ENCODE measurements around the gene KIF21B. TPM values are rescaled to one million over a fixed set of nuclear protein-coding genes. Genes with fewer than 3 reads are reported as not detected.

Gene KIF21B
- total and polyA plus RNA-seq, 2 of the 8 experiments (the other 6 are each of a cell fraction or from before 2014, with no cell fraction given) = 10.8 to 26.5 TPM

DNA sequence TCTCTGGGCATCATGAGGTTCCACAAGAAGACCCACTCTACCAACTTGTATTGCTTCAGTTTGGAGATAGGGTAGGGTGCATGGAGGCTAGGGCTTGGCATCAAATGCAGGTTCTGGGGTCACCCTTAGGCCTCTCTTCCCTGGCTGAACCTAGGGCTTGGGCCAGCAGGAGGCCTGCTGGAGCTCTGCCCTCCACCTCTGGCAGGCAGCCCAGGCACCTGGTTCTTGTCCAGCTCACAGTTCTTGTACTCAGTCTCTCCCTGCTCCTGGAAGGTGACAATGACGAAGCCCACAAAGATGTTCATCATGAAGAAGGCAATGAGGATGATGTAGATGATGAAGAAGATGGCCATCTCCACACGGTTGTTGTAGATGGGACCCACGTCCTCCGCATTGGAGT lies 37.5 kb upstream of the KIF21B start:
- Histone ChIP-seq H3K4me2 (ENCODE audit: insufficient read depth in 1 of 2, low read depth in 2 of 2, low read length in 2 of 2) (no peak overlapping the region), H4K5ac (ENCODE audit: insufficient read length, low read depth, low read length) (no peak overlapping the region), H3K9me3 (ENCODE audit: insufficient read depth in 2 of 2, low read depth in 1 of 2, low read length in 1 of 2) (no peaks in the 10 kb centered on the region), H3K36me3 (ENCODE audit: control insufficient read depth in 2 of 4, insufficient read depth in 4 of 4, low read length in 3 of 4) (no peaks in the 10 kb centered on the region), H2BK15ac (ENCODE audit: low read length) (0 out of 2 replicates have a peak overlapping the region, but pooled peaks have one; percentile 66), H3K14ac (ENCODE audit: insufficient read length) (no peak overlapping the region), H3K23ac (ENCODE audit: insufficient read length) (no peak overlapping the region), H4K8ac (ENCODE audit: extremely low read depth, insufficient read depth, low read length) (no peak overlapping the region), H2BK5ac (ENCODE audit: low read depth, low read length) (no peak overlapping the region), H2BK20ac (ENCODE audit: low read length) (peak overlapping the region; percentile 32; the same call in 1 of the 2 replicates), H3K18ac (ENCODE audit: extremely low read depth, low read length) (no peak overlapping the region), H3K79me2 (ENCODE audit: control insufficient read depth in 1 of 2, insufficient read depth in 2 of 2, low read length in 2 of 2) (no peaks in the 10 kb centered on the region), H3K4ac (replicated peaks; ENCODE audit: insufficient read length, low read depth, low read length) (no peak overlapping the region), H3K79me1 (ENCODE audit: low read depth, low read length) (no peaks in the 10 kb centered on the region), H2BK12ac (ENCODE audit: low read depth, low read length) (peak overlapping the region; percentile 39; the same call in 1 of the 2 replicates), H3K56ac (replicated peaks; ENCODE audit: insufficient read length, low read depth, low read length) (no peak overlapping the region), H2AK5ac (ENCODE audit: low read depth, low read length) (no peak overlapping the region), H3K4me1 (replicated peaks in 1 of 4; ENCODE audit: control insufficient read depth in 3 of 4, insufficient read depth in 4 of 4, low read length in 3 of 4) (peaks cover 0 to 18% (median 10%) of the 10 kb centered on the region in 4 experiments; a peak in 6 of 7 replicates), H3K23me2 (ENCODE audit: low read depth, low read length) (no peaks in the 10 kb centered on the region), H2AFZ (ENCODE audit: low read length) (no peak overlapping the region), H4K91ac (replicated peaks; ENCODE audit: insufficient read length, low read length) (no peak overlapping the region), H4K20me1 (replicated peaks in 1 of 2; ENCODE audit: control insufficient read depth in 1 of 2, insufficient read depth in 2 of 2, low read length in 2 of 2) (no peaks in the 10 kb centered on the region), H2BK120ac (replicated peaks; ENCODE audit: low read depth, low read length) (no peak overlapping the region), H3K4me3 (ENCODE audit: extremely low read depth in 1 of 4, insufficient read depth in 2 of 4, low read depth in 3 of 4, low read length in 4 of 4) (no peak overlapping the region), H3K9ac (replicated peaks in 1 of 4; ENCODE audit: extremely low read depth in 1 of 4, low read depth in 3 of 4, low read length in 3 of 4) (no peak overlapping the region), H3K27ac (ENCODE audit: low read depth, low read length) (no peak overlapping the region), H3K27me3 (replicated peaks in 1 of 4; ENCODE audit: control insufficient read depth in 3 of 4, extremely low read depth in 1 of 4, insufficient read depth in 3 of 4, low read length in 3 of 4) (no peaks in the 10 kb centered on the region)
- POLR2A ChIA-PET (ENCODE audit: partially characterized antibody) = no interaction called here
- 84% methylated on average over 4 of the region's 4 CpGs; no CpG with 5 or more reads in 1 of the 2 experiments for WGBS, 2 experiments (ENCODE audit: extremely low coverage in 1 of 2, insufficient coverage in 1 of 2, insufficient read length in 1 of 2, insufficient replicate concordance in 2 of 2, low coverage in 1 of 2, low lambda C conversion rate in 2 of 2, missing lambda C conversion rate in 1 of 2)
- TF ChIP-seq SP1 (IDR thresholded peaks at IDR 0.05; ENCODE audit: low read depth, low read length) (no peak), TBP (IDR thresholded peaks at IDR 0.05; ENCODE audit: low read depth, low read length) (no peak), CHD1 (IDR thresholded peaks at IDR 0.05; ENCODE audit: low read depth, low read length) (no peak), RBBP5 (IDR thresholded peaks at IDR 0.05; ENCODE audit: borderline replicate concordance, low read depth, low read length) (no peak), SP2 (IDR thresholded peaks at IDR 0.05; ENCODE audit: low read length) (no peak), JUND (IDR thresholded peaks at IDR 0.05; ENCODE audit: low read length) (no peak), FOSL1 (IDR thresholded peaks at IDR 0.05; ENCODE audit: insufficient read depth, low read depth, low read length) (no peak)
- FAIRE-seq (no peak), DNase-seq (ENCODE audit: low read depth in 1 of 2, low spot score in 2 of 2) (no peak)
- CTCF ChIA-PET (ENCODE audit: partially characterized antibody) = no interaction called here
